Esophagus squamous epithelium (tissue), 5 donors: ENCODE data around the gene TLDC2. TPM values are rescaled to one million over a fixed set of nuclear protein-coding genes. Genes with fewer than 3 reads are reported as not detected.

ENCODE experiments used
- DNase-seq: peaks from one replicate; lab custom pipeline; 2025; lab: John Stamatoyannopoulos, UW
- H3K27ac ChIP-seq, 4 donors: fragments of 200-600 bp; sonication (generic); one replicate each; pipeline ENCODE4 v1.5.1; 2016 to 2019; ENCODE audit warnings: mild to moderate bottlenecking in 1 of 4
- H3K27me3 ChIP-seq, 4 donors: fragments of 200-600 bp; sonication (generic); 1 replicate in 3 of 4; 2 replicates in 1 of 4; pipeline versions ENCODE4 v1.5.1 to v1.6.0; 2017 to 2021; ENCODE audit warnings: antibody characterized with exemption in 1 of 4
- H3K36me3 ChIP-seq, 3 donors: fragments of 200-600 bp; sonication (generic); one replicate each; pipeline ENCODE4 v1.5.1; 2016 to 2019
- H3K4me1 ChIP-seq, 3 donors: fragments of 200-600 bp; sonication (generic); one replicate each; pipeline ENCODE4 v1.5.1; 2017 to 2019
- H3K4me3 ChIP-seq, 4 donors: fragments of 200-600 bp; sonication (generic); 1 replicate in 3 of 4; 2 replicates in 1 of 4; pipeline ENCODE4 v1.5.1; 2016 to 2019; ENCODE audit warnings: mild to moderate bottlenecking in 2 of 4, moderate library complexity in 1 of 4
- H3K9me3 ChIP-seq, 3 donors: fragments of 200-600 bp; sonication (generic); one replicate each; pipeline ENCODE4 v1.5.1; 2016 to 2019
- CTCF ChIP-seq, 6 experiments: fragments of 450-650 bp in 4 of 6; fragments of 200-600 bp in 2 of 6; sonication (generic) in 2 of 6; IDR thresholded peaks; one replicate each; pipeline ENCODE4 v1.5.1; 2016 to 2019; ENCODE audit warnings: antibody characterized with exemption in 6 of 6, mild to moderate bottlenecking in 4 of 6, moderate library complexity in 4 of 6
- POLR2A ChIP-seq, 4 donors: fragments of 450-650 bp; IDR thresholded peaks; one replicate each; pipeline ENCODE4 v1.6.1; 2017; ENCODE audit warnings: antibody characterized with exemption in 4 of 4, mild to moderate bottlenecking in 4 of 4, moderate library complexity in 3 of 4
- WGBS, 2 donors: methylation state at CpG; one replicate each; pipeline ENCODE4 v1.1.5; 2018; 5-methylcytosine and 5-hydroxymethylcytosine counted together
- intact Hi-C: fragments of 100-400 bp; cut with DNase I; formaldehyde crosslinking; loops from one replicate; pipeline ENCODE4 v1.15.0; 2022
- total RNA-seq, 4 donors: library from RNA; depleted of rRNA; stranded (reverse); fragments of >200 nt; gene quantifications; one replicate each; pipeline ENCODE4 v1.1.0, GENCODE V29; 2016
- donor health status: DM: yes; HTN: yes; CAD: no.

Gene TLDC2
- total RNA-seq, 4 donors from 2014 or later = 0.53 to 1.1 TPM; not detected in 2

- Histone ChIP-seq H3K27me3 (no peaks in the 10 kb centered on the region), H3K4me1 (peaks cover 38 to 94% (median 62%) of the 10 kb centered on the region in 3 donors), H3K9me3 (no peaks in the 10 kb centered on the region), H3K36me3 (peaks cover 8 to 32% (median 11%) of the 10 kb centered on the region in 3 donors), H3K4me3 (no peak overlapping the region), H3K27ac (peak overlapping the region; percentile 67 to 93 (median 88))
- WGBS, 2 donors = 55 to 64% methylated on average over 5 to 6 of the region's 7 CpGs
- intact Hi-C loops = no loop called here
- TF ChIP-seq CTCF (IDR thresholded peaks at IDR 0.05) (no peak), POLR2A (IDR thresholded peaks at IDR 0.05) (no peak)
- no peak for DNase-seq
Observed at GRCh38 chr20:36832791-36833190, 43.1 kb upstream of the TLDC2 start.

DNA sequence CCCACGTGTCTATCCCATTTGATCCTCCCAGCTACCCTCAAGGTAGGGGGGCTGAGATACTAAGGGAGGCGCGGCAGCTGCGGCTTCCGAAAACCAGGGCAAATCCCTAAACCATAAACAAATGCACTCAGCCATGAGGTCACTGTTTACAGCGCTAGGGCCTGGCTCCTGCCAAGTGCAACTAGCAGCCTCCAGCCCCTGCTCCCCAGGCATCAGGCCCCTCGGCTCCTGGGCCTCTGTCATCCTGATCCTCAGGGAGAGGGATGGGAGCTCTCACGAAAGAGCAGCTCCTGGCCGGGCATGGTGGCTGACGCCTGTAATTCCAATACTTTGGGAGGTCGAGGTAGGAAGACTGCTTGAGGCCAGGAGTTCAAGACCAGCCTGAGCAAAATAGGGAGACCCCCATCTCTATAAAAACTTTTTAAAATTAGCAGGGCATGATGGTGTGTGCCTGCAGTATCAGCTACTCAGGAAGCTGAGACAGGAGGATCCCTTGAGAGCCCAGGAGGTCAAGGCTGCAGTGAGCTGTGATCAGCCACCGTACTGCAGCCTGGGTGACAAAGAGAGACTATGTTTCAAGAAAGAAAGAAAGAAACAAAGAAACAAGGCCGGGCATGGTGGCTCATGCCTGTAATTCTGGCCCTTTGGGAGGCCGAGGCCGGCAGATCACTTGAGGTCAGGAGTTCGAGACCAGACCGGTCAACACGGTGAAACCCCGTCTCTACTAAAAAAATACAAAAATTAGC lies 42.5 kb upstream of the TLDC2 start:
- intact Hi-C loops = no loop called here
- H3K4me1 ChIP-seq = peaks cover 38 to 88% (median 60%) of the 10 kb centered on the region in 3 donors
- no peak for DNase-seq

GRCh38 chr20:36835025-36835424 lies 40.9 kb upstream of the TLDC2 start:
- TF ChIP-seq CTCF (IDR thresholded peaks at IDR 0.05) (no peak), POLR2A (IDR thresholded peaks at IDR 0.05) (no peak)
- Histone ChIP-seq H3K27ac (peak overlapping the region; percentile 81 to 93 (median 88)), H3K9me3 (no peaks in the 10 kb centered on the region), H3K4me1 (peaks cover 35 to 72% (median 56%) of the 10 kb centered on the region in 3 donors), H3K4me3 (peak overlapping the region in 2 of 4 donors; percentile 25 to 56), H3K36me3 (peaks cover 0 to 38% (median 4%) of the 10 kb centered on the region in 3 donors), H3K27me3 (no peaks in the 10 kb centered on the region)
- intact Hi-C loops = no loop called here
- 57 to 68% methylated on average over 5 of the region's 5 CpGs for WGBS, 2 donors
- no peak for DNase-seq

More for the DNA sequence above, 42.5 kb upstream of the TLDC2 start:
- Histone ChIP-seq H3K27ac (peak overlapping the region; percentile 67 to 93 (median 88)), H3K27me3 (no peaks in the 10 kb centered on the region), H3K4me3 (no peak overlapping the region), H3K9me3 (no peaks in the 10 kb centered on the region), H3K36me3 (peaks cover 3 to 32% (median 7%) of the 10 kb centered on the region in 3 donors)
- TF ChIP-seq CTCF (IDR thresholded peaks at IDR 0.05) = no peak
- no peak for TF ChIP-seq POLR2A (IDR thresholded peaks at IDR 0.05)
- WGBS, 2 donors = 75 to 77% methylated on average over 12 to 13 of the region's 19 CpGs

GRCh38 chr20:36835453-36836198 lies 40.3 kb upstream of the TLDC2 start:
- peak; percentile 44 for DNase-seq
- Histone ChIP-seq H3K4me3 (peak overlapping the region in 3 of 4 donors; percentile 21 to 56 (median 25)), H3K27me3 (no peaks in the 10 kb centered on the region), H3K36me3 (peaks cover 0 to 38% (median 4%) of the 10 kb centered on the region in 3 donors), H3K27ac (peak overlapping the region; percentile 81 to 93 (median 88)), H3K4me1 (peaks cover 32 to 66% (median 53%) of the 10 kb centered on the region in 3 donors), H3K9me3 (no peaks in the 10 kb centered on the region)
- WGBS, 2 donors = 0 to 1% methylated on average over 12 to 17 of the region's 28 CpGs
- TF ChIP-seq POLR2A (IDR thresholded peaks at IDR 0.05) = peak in 2 of 4 donors; percentile 29 to 71
- TF ChIP-seq CTCF (IDR thresholded peaks at IDR 0.05) = no peak
- intact Hi-C loops = no loop called here
